ENCODE measurements around the gene ERP29.
"Not testable (repeated sequence)": the region's sequence is repeated elsewhere in the genome, so short reads cannot be mapped to it uniquely, and the experiment has no call there.

ERP29 gene

GRCh38 chr12:112036614-112037013, 23.4 kb downstream of the ERP29 start:
- DNase-seq (ENCODE audit: low read depth) = not testable (repeated sequence)

- DNase-seq (ENCODE audit: low read depth) = no peak
These were observed 32.8 kb downstream of the ERP29 start for GRCh38 chr12:112046003-112046402.

GRCh38 chr12:112049351-112049750, 36.1 kb downstream of the ERP29 start:
- no peak for DNase-seq (ENCODE audit: low read depth)

- no peak for DNase-seq (ENCODE audit: low read depth)
These were observed 47.9 kb downstream of the ERP29 start for GRCh38 chr12:112061137-112061536.

GRCh38 chr12:112063273-112063672, 50.0 kb downstream of the ERP29 start:
- DNase-seq (ENCODE audit: low read depth) = no peak

- DNase-seq (ENCODE audit: low read depth) = no peak
These were observed 53.3 kb downstream of the ERP29 start for GRCh38 chr12:112066566-112066965.
